Caco-2 (cell line): ENCODE measurements around the gene PLEKHA4. TPM values are rescaled to one million over a fixed set of nuclear protein-coding genes. Genes with fewer than 3 reads are reported as not detected.

Source experiments
- BruUV-seq: library from RNA; stranded (reverse); fragments of 400-500 nt; replicated peaks from 2 replicates; lab custom pipeline; 2021; lab: Mats Ljungman, UMichigan
- CTCF ChIA-PET: fragments of 300-600 bp; sonication (Branson Sonifier 250); formaldehyde crosslinking; loops from one replicate; lab custom pipeline; 2022; ENCODE audit warnings: antibody characterized with exemption; lab: Charles Lee
- POLR2A ChIA-PET: fragments of 300-600 bp; sonication (Branson Sonifier 250); formaldehyde crosslinking; loops from one replicate; lab custom pipeline; 2022; ENCODE audit warnings: antibody characterized with exemption; lab: Charles Lee
- DNase-seq, 2 experiments: peaks; one replicate each; pipeline versions ENCODE4 v3.0.0 to v3.0.0-alpha.2; 2020 to 2022
- H3K27me3 ChIP-seq: replicated peaks from 2 replicates; pipeline ENCODE4 v1.6.0; 2011; ENCODE audit warnings: low read length; ENCODE audit not compliant: control insufficient read depth, insufficient read depth
- H3K36me3 ChIP-seq: 2 replicates; pipeline ENCODE4 v1.5.1; 2011; ENCODE audit warnings: low read length; ENCODE audit not compliant: control insufficient read depth, insufficient read depth
- H3K4me1 ChIP-seq: fragments of 250-450 bp; sonication (Bioruptor Pico); 2 replicates; pipeline ENCODE4 v1.5.1; 2020; ENCODE audit warnings: mild to moderate bottlenecking
- H3K4me3 ChIP-seq: 2 replicates; pipeline ENCODE4 v1.5.1; 2011; ENCODE audit warnings: low read depth, mild to moderate bottlenecking, control low read depth, low read length
- H3K9me3 ChIP-seq: fragments of 250-450 bp; sonication (Bioruptor Pico); 2 replicates; pipeline ENCODE4 v1.5.1; 2020; ENCODE audit warnings: mild to moderate bottlenecking, moderate library complexity
- H3K27ac Mint-ChIP-seq: one replicate; pipeline ENCODE4 v1.8.0; 2022; ENCODE audit warnings: mixed read lengths; ENCODE audit not compliant: unreplicated experiment
- H3K27me3 Mint-ChIP-seq: one replicate; pipeline ENCODE4 v1.8.0; 2022; ENCODE audit warnings: mixed read lengths; ENCODE audit not compliant: insufficient read depth, unreplicated experiment
- H3K36me3 Mint-ChIP-seq: one replicate; pipeline ENCODE4 v1.8.0; 2022; ENCODE audit warnings: mild to moderate bottlenecking, mixed read lengths; ENCODE audit not compliant: insufficient read depth, unreplicated experiment
- H3K4me1 Mint-ChIP-seq: one replicate; pipeline ENCODE4 v1.8.0; 2022; ENCODE audit warnings: low read depth, mixed read lengths; ENCODE audit not compliant: unreplicated experiment
- H3K4me3 Mint-ChIP-seq: one replicate; pipeline ENCODE4 v1.8.0; 2022; ENCODE audit warnings: mild to moderate bottlenecking, moderate library complexity, mixed read lengths; ENCODE audit not compliant: unreplicated experiment
- H3K9me3 Mint-ChIP-seq: one replicate; pipeline ENCODE4 v1.8.0; 2022; ENCODE audit warnings: mixed read lengths; ENCODE audit not compliant: unreplicated experiment
- CTCF ChIP-seq, 2 experiments: fragments of 200-600 bp in 1 of 2; IDR thresholded peaks; 1 replicate in 1 of 2; 2 replicates in 1 of 2; pipeline versions ENCODE4 v1.5.1 to v1.8.0; 2011 to 2022; ENCODE audit warnings: antibody characterized with exemption in 1 of 2, control low read depth in 1 of 2, inconsistent platforms in 1 of 2, low read depth in 1 of 2, low read length in 1 of 2, mild to moderate bottlenecking in 1 of 2, moderate library complexity in 1 of 2; ENCODE audit not compliant: insufficient read depth in 1 of 2, severe bottlenecking in 1 of 2, unreplicated experiment in 1 of 2
- intact Hi-C: fragments of 100-400 bp; cut with micrococcal nuclease; formaldehyde crosslinking; loops from one replicate; pipeline ENCODE4 v1.10.0; 2022; ENCODE audit not compliant: unreplicated experiment
- total RNA-seq: library from RNA; stranded (reverse); gene quantifications from 2 replicates; pipeline ENCODE4 v1.2.3, GENCODE V29; 2022

PLEKHA4 gene
- total RNA-seq, 1 experiment from 2014 or later = 3.9 TPM

- Histone ChIP-seq H3K36me3 (peaks cover 1% of the 10 kb centered on the region), H3K4me1 (peaks cover 26% of the 10 kb centered on the region), H3K9me3 (no peaks in the 10 kb centered on the region), H3K4me3 (peak overlapping the region; percentile 83), H3K27me3 (no peaks in the 10 kb centered on the region)
- Mint-ChIP-seq H3K36me3 (peaks cover 41% of the 10 kb centered on the region), H3K27me3 (no peaks in the 10 kb centered on the region), H3K27ac (peak overlapping the region; percentile 64), H3K4me3 (peak overlapping the region; percentile 79), H3K4me1 (peaks cover 33% of the 10 kb centered on the region), H3K9me3 (no peaks in the 10 kb centered on the region)
- ChIA-PET CTCF (interaction anchor here (0.5 to 1.9 kb wide), 6 partner anchors 17 to 413 kb away, joined by 3 to 10 read pairs (median 6); no protein-coding TSS in a partner anchor), POLR2A (interaction anchor here (0.6 to 1.1 kb wide), 2 partner anchors 151 to 181 kb away, joined by 3 to 5 read pairs; partner anchors contain the start of gene RUVBL2)
- peak; percentile 89 to 92 for DNase-seq
- no TSS peak for BruUV-seq
- no peak for TF ChIP-seq CTCF (IDR thresholded peaks at IDR 0.05; ENCODE audit: insufficient read depth in 1 of 2, low read depth in 1 of 2, low read length in 1 of 2, severe bottlenecking in 1 of 2, unreplicated experiment in 1 of 2)
- intact Hi-C loops = loop anchor here (1.0 kb wide), 1 partner anchor 23 kb away; no protein-coding TSS in a partner anchor
These were observed 56.1 kb downstream of the PLEKHA4 start for GRCh38 chr19:48812094-48812929.

GRCh38 chr19:48810151-48810550 is 58.3 kb downstream of the PLEKHA4 start:
- Mint-ChIP-seq H3K4me3 (peak overlapping the region; percentile 79), H3K36me3 (peaks cover 50% of the 10 kb centered on the region), H3K27ac (peak overlapping the region; percentile 67), H3K4me1 (peaks cover 30% of the 10 kb centered on the region), H3K9me3 (no peaks in the 10 kb centered on the region), H3K27me3 (no peaks in the 10 kb centered on the region)
- no peak for DNase-seq
- Histone ChIP-seq H3K4me3 (peak overlapping the region; percentile 83), H3K27me3 (no peaks in the 10 kb centered on the region), H3K36me3 (peaks cover 1% of the 10 kb centered on the region), H3K9me3 (no peaks in the 10 kb centered on the region), H3K4me1 (peaks cover 32% of the 10 kb centered on the region)
- intact Hi-C loops = no loop called here
- no peak for TF ChIP-seq CTCF (IDR thresholded peaks at IDR 0.05; ENCODE audit: insufficient read depth in 1 of 2, low read depth in 1 of 2, low read length in 1 of 2, severe bottlenecking in 1 of 2, unreplicated experiment in 1 of 2)
- BruUV-seq = TSS peak; percentile 61
- ChIA-PET CTCF (interaction anchor here (1.1 to 5.7 kb wide), 4 partner anchors 14 to 34 kb away, joined by 3 to 77 read pairs (median 5); no protein-coding TSS in a partner anchor), POLR2A (interaction anchor here (0.5 to 1.5 kb wide), 2 partner anchors 14 to 179 kb away, joined by 3 read pairs; no protein-coding TSS in a partner anchor)

GRCh38 chr19:48807590-48808308 is 60.7 kb downstream of the PLEKHA4 start:
- ChIA-PET POLR2A (interaction anchor here (0.5 to 2.3 kb wide), 11 partner anchors 9 to 320 kb away, joined by 3 to 19 read pairs (median 4); partner anchors contain the start of genes GYS1, NUCB1, PPP1R15A and RUVBL2), CTCF (interaction anchor here (0.5 to 5.7 kb wide), 10 partner anchors 12 to 959 kb away, joined by 3 to 77 read pairs (median 4); partner anchors contain the start of genes AP2A1, GYS1, HSD17B14 and PPP1R15A)
- peak overlapping the region; percentile 30 for H3K4me3 Mint-ChIP-seq
- H3K36me3 Mint-ChIP-seq = peaks cover 62% of the 10 kb centered on the region
- Histone ChIP-seq H3K27me3 (no peaks in the 10 kb centered on the region), H3K36me3 (no peaks in the 10 kb centered on the region), H3K4me3 (peak overlapping the region; percentile 28), H3K9me3 (no peaks in the 10 kb centered on the region), H3K4me1 (peaks cover 32% of the 10 kb centered on the region)
- peak; percentile 44 to 61 for DNase-seq
- no peak for TF ChIP-seq CTCF (IDR thresholded peaks at IDR 0.05; ENCODE audit: insufficient read depth in 1 of 2, low read depth in 1 of 2, low read length in 1 of 2, severe bottlenecking in 1 of 2, unreplicated experiment in 1 of 2)
- BruUV-seq = no TSS peak
- no peaks in the 10 kb centered on the region for H3K27me3 Mint-ChIP-seq
- no peaks in the 10 kb centered on the region for H3K9me3 Mint-ChIP-seq
- peaks cover 30% of the 10 kb centered on the region for H3K4me1 Mint-ChIP-seq
- intact Hi-C loops = loop anchor here (1.0 kb wide), 1 partner anchor 12 kb away; no protein-coding TSS in a partner anchor
- peak overlapping the region; percentile 7 for H3K27ac Mint-ChIP-seq
